B cell (primary cell): ENCODE measurements around the gene HSD17B1. TPM values are rescaled to one million over a fixed set of nuclear protein-coding genes. Genes with fewer than 3 reads are reported as not detected.

ENCODE experiments used
- ATAC-seq: fragments of 200-7000 bp; cut with Tn5 transposase; one replicate; pipeline ENCODE4 v1.10.0; 2021; ENCODE audit warnings: low read depth, mild to moderate bottlenecking, moderate number of reproducible peaks, moderate library complexity
- CTCF ChIA-PET: fragments of 350-600 bp; sonication (Branson Sonifier 250); formaldehyde crosslinking; loops from one replicate; lab custom pipeline; 2021; ENCODE audit warnings: antibody characterized with exemption, inconsistent platforms; lab: Charles Lee
- POLR2A ChIA-PET: fragments of 350-600 bp; sonication (Branson Sonifier 250); formaldehyde crosslinking; loops from one replicate; lab custom pipeline; 2021; ENCODE audit warnings: antibody characterized with exemption; lab: Charles Lee
- DNase-seq: peaks from one replicate; pipeline ENCODE4 v3.0.0; 2013
- H2AFZ ChIP-seq: 2 replicates; pipeline ENCODE4 v1.6.1; 2012; ENCODE audit warnings: mild to moderate bottlenecking, low read depth, low read length; ENCODE audit not compliant: insufficient read depth, poor library complexity, severe bottlenecking
- H3K27ac ChIP-seq, 2 donors: 1 replicate in 1 of 2; 2 replicates in 1 of 2; pipeline ENCODE4 v1.5.1; 2012 to 2013; ENCODE audit warnings: low read length in 2 of 2, mild to moderate bottlenecking in 2 of 2, moderate library complexity in 1 of 2
- H3K27me3 ChIP-seq, 4 experiments: fragments of 200-600 bp in 1 of 4; sonication (generic) in 1 of 4; replicated peaks in 1 of 4; 1 replicate in 2 of 4; 2 replicates in 2 of 4; pipeline versions ENCODE4 v1.6.1 to v1.7.0; 2013 to 2016; ENCODE audit warnings: low read length in 3 of 4, mild to moderate bottlenecking in 2 of 4, mixed read lengths in 1 of 4, moderate library complexity in 1 of 4; ENCODE audit not compliant: insufficient read depth in 4 of 4, control insufficient read depth in 3 of 4; ENCODE audit errors: control extremely low read depth in 1 of 4
- H3K36me3 ChIP-seq, 2 experiments: replicated peaks in 1 of 2; 1 replicate in 1 of 2; 2 replicates in 1 of 2; pipeline versions ENCODE4 v1.6.1 to v1.7.1; 2013; ENCODE audit warnings: low read length in 1 of 2; ENCODE audit not compliant: insufficient read depth in 2 of 2, control insufficient read depth in 1 of 2; ENCODE audit errors: control extremely low read depth in 1 of 2, extremely low read depth in 1 of 2
- H3K4me1 ChIP-seq, 2 donors: fragments of 200-600 bp in 1 of 2; sonication (generic) in 1 of 2; 1 replicate in 1 of 2; 2 replicates in 1 of 2; pipeline versions ENCODE4 v1.5.1 to v1.6.1; 2013 to 2017; ENCODE audit warnings: low read length in 2 of 2; ENCODE audit not compliant: control insufficient read depth in 2 of 2, insufficient read depth in 2 of 2
- H3K4me2 ChIP-seq: replicated peaks from 2 replicates; pipeline ENCODE3; 2012; ENCODE audit warnings: mild to moderate bottlenecking, low read depth, low read length; ENCODE audit not compliant: poor library complexity, severe bottlenecking
- H3K4me3 ChIP-seq, 5 experiments: fragments of 200-600 bp in 1 of 5; sonication (generic) in 1 of 5; 1 replicate in 3 of 5; 2 replicates in 2 of 5; pipeline versions ENCODE4 v1.5.1 to v1.7.0; 2011 to 2016; ENCODE audit warnings: low read length in 4 of 5, mild to moderate bottlenecking in 4 of 5, low read depth in 2 of 5, control low read depth in 1 of 5, moderate library complexity in 1 of 5; ENCODE audit not compliant: insufficient read depth in 1 of 5; ENCODE audit errors: control extremely low read depth in 1 of 5, extremely low read depth in 1 of 5
- H3K79me2 ChIP-seq: fragments of 200-600 bp; sonication (generic); one replicate; pipeline ENCODE4 v1.6.0; 2016; ENCODE audit warnings: low read length; ENCODE audit not compliant: control insufficient read depth, insufficient read depth
- H3K9ac ChIP-seq: fragments of 200-600 bp; sonication (generic); 2 replicates; pipeline ENCODE4 v1.6.1; 2017; ENCODE audit warnings: mild to moderate bottlenecking, low read length, moderate library complexity
- H3K9me3 ChIP-seq, 3 donors: one replicate each; pipeline versions ENCODE4 v1.6.1 to v1.7.1; 2013; ENCODE audit warnings: low read length in 2 of 3; ENCODE audit not compliant: control insufficient read depth in 2 of 3, insufficient read depth in 1 of 3; ENCODE audit errors: control extremely low read depth in 1 of 3
- H4K20me1 ChIP-seq: 2 replicates; pipeline ENCODE4 v1.6.0; 2012; ENCODE audit warnings: mild to moderate bottlenecking, low read length; ENCODE audit not compliant: insufficient read depth, control insufficient read depth, poor library complexity, severe bottlenecking
- H3K27ac Mint-ChIP-seq: one replicate; pipeline ENCODE4 v1.8.0; 2021; ENCODE audit warnings: mixed read lengths
- H3K27me3 Mint-ChIP-seq: one replicate; pipeline ENCODE4 v1.8.0; 2021; ENCODE audit warnings: mixed read lengths
- H3K4me1 Mint-ChIP-seq: one replicate; pipeline ENCODE4 v1.8.0; 2021; ENCODE audit warnings: mixed read lengths
- H3K4me3 Mint-ChIP-seq: one replicate; pipeline ENCODE4 v1.8.0; 2021; ENCODE audit warnings: mixed read lengths
- H3K9me3 Mint-ChIP-seq: one replicate; pipeline ENCODE4 v1.8.0; 2022; ENCODE audit warnings: mixed read lengths; ENCODE audit not compliant: insufficient read depth
- CTCF ChIP-seq: fragments of 200-600 bp; IDR thresholded peaks from one replicate; pipeline ENCODE4 v1.8.0; 2022; ENCODE audit warnings: antibody characterized with exemption, mild to moderate bottlenecking
- EZH2 ChIP-seq: IDR thresholded peaks from 2 replicates; pipeline ENCODE4 v1.6.1; 2012; ENCODE audit warnings: borderline replicate concordance, low read depth, mild to moderate bottlenecking, moderate library complexity, low read length; ENCODE audit not compliant: insufficient read depth, poor library complexity, severe bottlenecking
- WGBS: methylation state at CpG from one replicate; pipeline ENCODE4 v1.1.5; 2013; ENCODE audit warnings: missing lambda C conversion rate; ENCODE audit not compliant: insufficient coverage; 5-methylcytosine and 5-hydroxymethylcytosine counted together
- intact Hi-C: fragments of 100-400 bp; cut with micrococcal nuclease; formaldehyde crosslinking; loops from one replicate; pipeline ENCODE4 v1.10.0; 2022
- polyA plus RNA-seq: library from polyadenylated mRNA; depleted of rRNA; stranded (reverse); fragments of >200 nt; gene quantifications from 2 replicates; pipeline ENCODE4 v1.2.3, GENCODE V29; 2012
- total RNA-seq, 2 donors: library from RNA; stranded (reverse); fragments of 120-200 nt in 1 of 2; gene quantifications; 1 replicate in 1 of 2; 2 replicates in 1 of 2; pipeline versions ENCODE4 v1.2.3 to v1.2.4, GENCODE V29; 2013 to 2022

The HSD17B1 gene
- total and polyA plus RNA-seq, 2 donors (not counting 1 experiment from before 2014, with no cell fraction given): 1.3 to 3.3 TPM

DNA sequence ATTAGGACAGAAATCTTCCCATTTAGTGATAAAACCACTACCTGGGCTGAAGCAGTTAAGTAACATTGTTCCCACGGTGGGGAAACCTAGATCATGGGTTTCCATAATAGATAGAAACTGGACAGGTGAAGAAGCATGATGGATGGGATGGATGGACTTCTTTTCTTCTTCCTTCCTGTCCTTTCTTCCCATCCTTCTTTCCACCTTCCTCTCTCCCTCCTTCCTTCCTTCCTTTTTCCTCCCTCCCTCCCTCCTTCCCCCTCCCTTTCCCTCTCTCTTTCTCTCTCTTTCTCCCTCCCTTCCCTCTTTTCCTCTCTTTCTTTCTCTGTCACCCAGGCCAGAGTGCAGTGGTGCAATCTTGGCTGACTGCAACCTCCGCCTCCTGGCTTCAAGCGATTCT, 21.7 kb downstream of the HSD17B1 start:
- H3K27ac ChIP-seq: no peak overlapping the region
- TF ChIP-seq CTCF (no peak), EZH2 (no peak)
- 92% methylated on average over 2 of the region's 3 CpGs for WGBS
- Mint-ChIP-seq H3K4me1 (peaks cover 39% of the 10 kb centered on the region), H3K4me3 (no peak overlapping the region), H3K27me3 (no peaks in the 10 kb centered on the region), H3K27ac (no peak overlapping the region), H3K9me3 (no peaks in the 10 kb centered on the region)
- intact Hi-C loops: loop anchor here (10.0 kb wide), 1 partner anchor 420 kb away; the partner anchor contains the start of gene RPL27
- H3K79me2 ChIP-seq: peaks cover 8% of the 10 kb centered on the region
- no peak overlapping the region for H2AFZ ChIP-seq
- ATAC-seq (no peak), DNase-seq (no peak)
- H3K9me3 ChIP-seq: no peaks in the 10 kb centered on the region
- H4K20me1 ChIP-seq: peaks cover 9% of the 10 kb centered on the region
- H3K36me3 ChIP-seq: peaks cover 7 to 47% of the 10 kb centered on the region in 2 experiments
- no peak overlapping the region for H3K9ac ChIP-seq
- H3K4me1 ChIP-seq: peaks cover 12 to 30% of the 10 kb centered on the region in 2 donors
- no peak overlapping the region for H3K4me2 ChIP-seq
- CTCF ChIA-PET: interaction anchor here (1.4 kb wide), 1 partner anchor 26 kb away, joined by 4 read pairs; no protein-coding TSS in a partner anchor
- POLR2A ChIA-PET: no interaction called here
- no peaks in the 10 kb centered on the region for H3K27me3 ChIP-seq
- H3K4me3 ChIP-seq: no peak overlapping the region

DNA sequence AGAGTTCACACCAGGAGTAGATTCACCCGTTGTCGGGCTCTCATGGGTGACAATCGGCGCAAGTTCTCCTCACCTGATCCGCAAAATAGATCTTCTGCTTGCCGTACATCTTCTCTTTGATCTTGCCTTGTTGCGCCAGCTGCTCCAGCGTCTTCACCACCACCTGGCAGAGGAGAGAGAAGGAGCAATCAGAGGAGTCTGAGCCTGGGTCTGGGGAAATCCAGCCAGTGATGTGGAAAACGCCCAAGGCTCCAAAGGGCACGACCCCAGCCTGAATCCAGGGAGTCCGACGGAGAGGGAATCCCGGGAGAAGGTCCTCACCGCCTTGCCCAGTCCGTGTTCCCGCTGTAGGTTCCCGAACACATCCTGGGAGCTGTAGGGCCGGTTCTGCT, 24.4 kb downstream of the HSD17B1 start:
- Histone ChIP-seq H3K36me3 (peaks cover 12 to 51% of the 10 kb centered on the region in 2 experiments), H3K9me3 (no peaks in the 10 kb centered on the region), H3K27me3 (no peaks in the 10 kb centered on the region), H3K79me2 (peaks cover 16% of the 10 kb centered on the region), H3K4me2 (peak overlapping the region; percentile 93), H3K9ac (peak overlapping the region; percentile 70), H3K4me3 (peak overlapping the region; percentile 47 to 77 (median 72)), H4K20me1 (peaks cover 15% of the 10 kb centered on the region), H3K4me1 (peaks cover 12 to 30% of the 10 kb centered on the region in 2 donors), H2AFZ (peak overlapping the region; percentile 85), H3K27ac (peak overlapping the region; percentile 45 to 72)
- H3K9me3 Mint-ChIP-seq: no peaks in the 10 kb centered on the region
- no peaks in the 10 kb centered on the region for H3K27me3 Mint-ChIP-seq
- ATAC-seq: no peak
- no peak for DNase-seq
- CTCF ChIA-PET: interaction anchor here (0.9 to 4.3 kb wide), 18 partner anchors 10 to 421 kb away, joined by 3 to 72 read pairs (median 14); partner anchors contain the start of genes CCR10, MLX, PLEKHH3 and RAMP2
- WGBS: 12% methylated on average over 16 of the region's 18 CpGs
- no peak for TF ChIP-seq EZH2
- TF ChIP-seq CTCF: no peak
- H3K4me1 Mint-ChIP-seq: peaks cover 42% of the 10 kb centered on the region
- peak overlapping the region; percentile 99 for H3K4me3 Mint-ChIP-seq
- intact Hi-C loops: loop anchor here (1.0 to 10.0 kb wide), 6 partner anchors 10 to 418 kb away; partner anchors contain the start of genes COASY, MLX, NAGLU and RETREG3
- H3K27ac Mint-ChIP-seq: peak overlapping the region; percentile 76
- POLR2A ChIA-PET: interaction anchor here (0.6 to 2.7 kb wide), 10 partner anchors 10 to 256 kb away, joined by 3 to 19 read pairs (median 9); partner anchors contain the start of genes BECN1, MLX, NAGLU and PSME3
